Measurements from ENCODE around the gene LTB4R2.
A peak's percentile ranks its signal among the peaks of the same experiment; 100 is the strongest.

LTB4R2 gene

GRCh38 chr14:24286996-24287395 is 22.9 kb upstream of the LTB4R2 start:
- Histone ChIP-seq H3K4me2 (ENCODE audit: low read length) (no peak overlapping the region), H3K36me3 (replicated peaks; ENCODE audit: low read depth, low read length) (peaks cover 10% of the 10 kb centered on the region), H3K27ac (ENCODE audit: low read length) (no peak overlapping the region), H4K20me1 (ENCODE audit: insufficient read depth, low read length) (peaks cover 24% of the 10 kb centered on the region), H3K9me3 (ENCODE audit: insufficient read depth, low read length) (no peaks in the 10 kb centered on the region), H3K4me1 (ENCODE audit: low read length) (peaks cover 29% of the 10 kb centered on the region), H3K9ac (ENCODE audit: low read length) (no peak overlapping the region), H3K27me3 (ENCODE audit: low read depth, low read length) (peaks cover 13% of the 10 kb centered on the region), H3K79me2 (ENCODE audit: low read length) (no peaks in the 10 kb centered on the region), H2AFZ (ENCODE audit: low read depth, low read length) (no peak overlapping the region), H3K4me3 (ENCODE audit: low read length) (no peak overlapping the region)
- TF ChIP-seq CTCF (IDR thresholded peaks at IDR 0.05; ENCODE audit: low read depth, low read length), result no peak
- TF ChIP-seq EZH2phosphoT487 (IDR thresholded peaks at IDR 0.05; ENCODE audit: low read depth), result no peak

- Histone ChIP-seq H2AFZ (ENCODE audit: low read depth, low read length) (no peak overlapping the region), H3K79me2 (ENCODE audit: low read length) (no peaks in the 10 kb centered on the region), H3K4me2 (ENCODE audit: low read length) (peak overlapping the region; percentile 49), H4K20me1 (ENCODE audit: insufficient read depth, low read length) (peaks cover 24% of the 10 kb centered on the region), H3K9ac (ENCODE audit: low read length) (no peak overlapping the region), H3K27ac (ENCODE audit: low read length) (no peak overlapping the region), H3K4me3 (ENCODE audit: low read length) (no peak overlapping the region), H3K4me1 (ENCODE audit: low read length) (peaks cover 31% of the 10 kb centered on the region), H3K27me3 (ENCODE audit: low read depth, low read length) (peaks cover 13% of the 10 kb centered on the region), H3K9me3 (ENCODE audit: insufficient read depth, low read length) (no peaks in the 10 kb centered on the region), H3K36me3 (replicated peaks; ENCODE audit: low read depth, low read length) (peaks cover 14% of the 10 kb centered on the region)
- TF ChIP-seq EZH2phosphoT487 (IDR thresholded peaks at IDR 0.05; ENCODE audit: low read depth) (no peak), CTCF (IDR thresholded peaks at IDR 0.05; ENCODE audit: low read depth, low read length) (no peak)
Measured at GRCh38 chr14:24289649-24290280, 20.2 kb upstream of the LTB4R2 start.

- Histone ChIP-seq H3K9me3 (ENCODE audit: insufficient read depth, low read length) (no peaks in the 10 kb centered on the region), H4K20me1 (ENCODE audit: insufficient read depth, low read length) (peaks cover 24% of the 10 kb centered on the region), H3K4me2 (ENCODE audit: low read length) (no peak overlapping the region), H3K27ac (ENCODE audit: low read length) (no peak overlapping the region), H3K4me3 (ENCODE audit: low read length) (no peak overlapping the region), H3K9ac (ENCODE audit: low read length) (no peak overlapping the region), H3K4me1 (ENCODE audit: low read length) (peaks cover 31% of the 10 kb centered on the region), H3K27me3 (ENCODE audit: low read depth, low read length) (peaks cover 13% of the 10 kb centered on the region), H2AFZ (ENCODE audit: low read depth, low read length) (no peak overlapping the region), H3K36me3 (replicated peaks; ENCODE audit: low read depth, low read length) (peaks cover 17% of the 10 kb centered on the region), H3K79me2 (ENCODE audit: low read length) (no peaks in the 10 kb centered on the region)
- no peak for TF ChIP-seq CTCF (IDR thresholded peaks at IDR 0.05; ENCODE audit: low read depth, low read length)
- no peak for TF ChIP-seq EZH2phosphoT487 (IDR thresholded peaks at IDR 0.05; ENCODE audit: low read depth)
Measured at GRCh38 chr14:24290746-24291145, 19.2 kb upstream of the LTB4R2 start.

- Histone ChIP-seq H3K4me1 (ENCODE audit: low read length) (peaks cover 33% of the 10 kb centered on the region), H3K36me3 (replicated peaks; ENCODE audit: low read depth, low read length) (peaks cover 21% of the 10 kb centered on the region), H3K9ac (ENCODE audit: low read length) (no peak overlapping the region), H3K4me3 (ENCODE audit: low read length) (no peak overlapping the region), H3K79me2 (ENCODE audit: low read length) (no peaks in the 10 kb centered on the region), H3K27ac (ENCODE audit: low read length) (no peak overlapping the region), H3K9me3 (ENCODE audit: insufficient read depth, low read length) (no peaks in the 10 kb centered on the region), H2AFZ (ENCODE audit: low read depth, low read length) (no peak overlapping the region), H4K20me1 (ENCODE audit: insufficient read depth, low read length) (peaks cover 24% of the 10 kb centered on the region), H3K4me2 (ENCODE audit: low read length) (peak overlapping the region; percentile 35), H3K27me3 (ENCODE audit: low read depth, low read length) (peaks cover 13% of the 10 kb centered on the region)
- TF ChIP-seq EZH2phosphoT487 (IDR thresholded peaks at IDR 0.05; ENCODE audit: low read depth) (no peak), CTCF (IDR thresholded peaks at IDR 0.05; ENCODE audit: low read depth, low read length) (no peak)
Measured at GRCh38 chr14:24291446-24292117, 18.4 kb upstream of the LTB4R2 start.
